Hematopoietic multipotent progenitor cell treated with erythropoietin and hydrocortisone succinate and interleukin-3 and kit ligand, for 8 days (in vitro differentiated cells): ENCODE data around the gene DROSHA.
"Not testable (repeated sequence)": the region's sequence is repeated elsewhere in the genome, so short reads cannot be mapped to it uniquely, and the experiment has no call there.

ENCODE experiments used
- DNase-seq: peaks from one replicate; pipeline ENCODE4 v3.0.0-alpha.2; 2015

DROSHA gene

GRCh38 chr5:31415009-31415923 is 116.6 kb downstream of the DROSHA start:
- no peak for DNase-seq

- DNase-seq = no peak
Measured at GRCh38 chr5:31413030-31413812, 118.7 kb downstream of the DROSHA start.

- DNase-seq = no peak
Measured at GRCh38 chr5:31412324-31412723, 119.6 kb downstream of the DROSHA start.

- DNase-seq = no peak
Measured at GRCh38 chr5:31410089-31410488, 121.8 kb downstream of the DROSHA start.

GRCh38 chr5:31408814-31409213 is 123.1 kb downstream of the DROSHA start:
- no peak for DNase-seq

- DNase-seq = no peak
Measured at GRCh38 chr5:31407921-31408693, 123.8 kb downstream of the DROSHA start.

GRCh38 chr5:31404325-31404724 is 127.6 kb downstream of the DROSHA start:
- DNase-seq = no peak

- DNase-seq = no peak
Measured at GRCh38 chr5:31401691-31402090, 130.2 kb downstream of the DROSHA start.

- DNase-seq = no peak
Measured at GRCh38 chr5:31397926-31398557, 133.9 kb downstream of the DROSHA start.

- no peak for DNase-seq
Measured at GRCh38 chr5:31396611-31397295, 135.1 kb downstream of the DROSHA start.

- DNase-seq = not testable (repeated sequence)
Measured at GRCh38 chr5:31395450-31396045, 136.3 kb downstream of the DROSHA start.

GRCh38 chr5:31393126-31393525 is 138.8 kb downstream of the DROSHA start:
- DNase-seq = peak; percentile 46

- no peak for DNase-seq
Measured at GRCh38 chr5:31392061-31392460, 139.8 kb downstream of the DROSHA start.

GRCh38 chr5:31390256-31390655 is 141.6 kb downstream of the DROSHA start:
- no peak for DNase-seq

GRCh38 chr5:31385774-31386537 is 145.9 kb downstream of the DROSHA start:
- no peak for DNase-seq

- DNase-seq = no peak
Measured at GRCh38 chr5:31383734-31384133, 148.2 kb downstream of the DROSHA start.

- DNase-seq = no peak
Measured at GRCh38 chr5:31382051-31382878, 149.6 kb downstream of the DROSHA start.

- DNase-seq = no peak
Measured at GRCh38 chr5:31381299-31381698, 150.6 kb downstream of the DROSHA start.

- no peak for DNase-seq
Measured at GRCh38 chr5:31380049-31380448, 151.8 kb downstream of the DROSHA start.

- no peak for DNase-seq
Measured at GRCh38 chr5:31378838-31379237, 153.1 kb downstream of the DROSHA start.
